Measurements from ENCODE around the gene PPFIA1. TPM values are rescaled to one million over a fixed set of nuclear protein-coding genes. Genes with fewer than 3 reads are reported as not detected.

Gene PPFIA1
- total RNA-seq, 1 experiment from 2014 or later: 75.1 TPM

DNA sequence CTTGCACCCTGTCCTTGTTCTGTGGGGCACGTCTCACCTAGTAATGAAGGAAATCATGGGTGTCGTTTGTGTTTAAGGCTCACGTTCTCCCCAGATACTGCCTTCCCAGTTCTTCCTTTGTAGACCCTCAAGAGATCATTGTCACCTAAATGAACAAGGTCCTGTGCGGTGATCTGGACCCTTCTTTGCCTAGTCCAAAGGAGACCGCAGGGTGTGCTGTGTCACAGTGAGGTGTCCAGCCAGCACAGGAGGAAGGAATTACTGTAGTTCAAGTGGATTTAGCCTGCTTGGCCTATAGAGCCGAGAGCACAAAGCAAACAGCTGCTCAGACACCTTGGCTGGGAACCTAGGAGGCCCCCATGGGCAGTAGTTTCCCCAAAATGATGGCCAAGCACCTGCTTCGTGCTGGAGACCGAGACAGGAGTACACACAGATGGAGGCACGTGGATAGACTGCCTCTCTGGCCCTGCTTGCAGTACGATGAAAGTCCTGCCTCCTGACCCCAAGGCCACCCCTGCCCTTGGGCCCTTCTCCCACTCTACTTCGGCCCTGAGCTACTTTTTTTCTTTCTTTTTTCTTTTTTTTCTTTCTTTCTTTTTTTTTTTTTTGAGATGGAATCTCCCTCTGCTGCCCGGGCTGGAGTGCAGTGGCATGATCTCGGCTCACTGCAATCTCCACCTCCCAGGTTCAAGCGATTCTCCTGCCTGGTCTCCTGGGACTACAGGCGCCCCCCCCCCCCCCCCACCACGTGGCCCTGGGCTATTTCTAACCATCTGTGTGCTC lies 19.4 kb upstream of the PPFIA1 start:
- ChIA-PET CTCF (no interaction called here), POLR2A (no interaction called here)
- DNase-seq (ENCODE audit: low spot score): no peak
- no peaks in the 10 kb centered on the region for H3K9me3 Mint-ChIP-seq
- no peak for ATAC-seq
- peaks cover 7% of the 10 kb centered on the region for H3K4me1 Mint-ChIP-seq
- TF ChIP-seq, protein P1, sequence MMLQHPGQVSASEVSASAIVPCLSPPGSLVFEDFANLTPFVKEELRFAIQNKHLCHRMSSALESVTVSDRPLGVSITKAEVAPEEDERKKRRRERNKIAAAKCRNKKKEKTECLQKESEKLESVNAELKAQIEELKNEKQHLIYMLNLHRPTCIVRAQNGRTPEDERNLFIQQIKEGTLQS (CRISPR knock-in tag; conservative IDR thresholded peaks at IDR 0.05): no peak
- TF ChIP-seq ZNF219 (CRISPR knock-in tag; IDR thresholded peaks at IDR 0.05; ENCODE audit: borderline replicate concordance) (no peak), NR2C2 (CRISPR knock-in tag; IDR thresholded peaks at IDR 0.05) (no peak), JUN (CRISPR knock-in tag; IDR thresholded peaks at IDR 0.05) (no peak), SP1 (CRISPR knock-in tag; conservative IDR thresholded peaks at IDR 0.05) (no peak), RELA (CRISPR knock-in tag; IDR thresholded peaks at IDR 0.05; ENCODE audit: borderline replicate concordance) (no peak), ZBTB21 (CRISPR knock-in tag; IDR thresholded peaks at IDR 0.05; ENCODE audit: borderline replicate concordance) (no peak), ZNF396 (CRISPR knock-in tag; IDR thresholded peaks at IDR 0.05; ENCODE audit: borderline replicate concordance) (no peak), ETV6 (CRISPR knock-in tag; IDR thresholded peaks at IDR 0.05) (no peak), FOXP4 (CRISPR knock-in tag; IDR thresholded peaks at IDR 0.05) (no peak), GTF2I (CRISPR knock-in tag; conservative IDR thresholded peaks at IDR 0.05) (no peak), TP53 (CRISPR knock-in tag; IDR thresholded peaks at IDR 0.05) (no peak), CDX4 (CRISPR knock-in tag; IDR thresholded peaks at IDR 0.05; ENCODE audit: borderline replicate concordance) (no peak), ATF2 (CRISPR knock-in tag; IDR thresholded peaks at IDR 0.05; ENCODE audit: borderline replicate concordance, low read depth) (no peak), RORB (CRISPR knock-in tag; IDR thresholded peaks at IDR 0.05) (no peak), PRRX2 (CRISPR knock-in tag; IDR thresholded peaks at IDR 0.05) (no peak), OVOL2 (CRISPR knock-in tag; IDR thresholded peaks at IDR 0.05; ENCODE audit: borderline replicate concordance) (no peak), CTCF (IDR thresholded peaks at IDR 0.05) (no peak)
- TF ChIP-seq, protein P2, sequence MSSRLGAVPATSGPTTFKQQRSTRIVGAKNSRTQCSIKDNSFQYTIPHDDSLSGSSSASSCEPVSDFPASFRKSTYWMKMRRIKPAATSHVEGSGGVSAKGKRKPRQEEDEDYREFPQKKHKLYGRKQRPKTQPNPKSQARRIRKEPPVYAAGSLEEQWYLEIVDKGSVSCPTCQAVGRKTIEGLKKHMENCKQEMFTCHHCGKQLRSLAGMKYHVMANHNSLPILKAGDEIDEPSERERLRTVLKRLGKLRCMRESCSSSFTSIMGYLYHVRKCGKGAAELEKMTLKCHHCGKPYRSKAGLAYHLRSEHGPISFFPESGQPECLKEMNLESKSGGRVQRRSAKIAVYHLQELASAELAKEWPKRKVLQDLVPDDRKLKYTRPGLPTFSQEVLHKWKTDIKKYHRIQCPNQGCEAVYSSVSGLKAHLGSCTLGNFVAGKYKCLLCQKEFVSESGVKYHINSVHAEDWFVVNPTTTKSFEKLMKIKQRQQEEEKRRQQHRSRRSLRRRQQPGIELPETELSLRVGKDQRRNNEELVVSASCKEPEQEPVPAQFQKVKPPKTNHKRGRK (CRISPR knock-in tag; IDR thresholded peaks at IDR 0.05; ENCODE audit: borderline replicate concordance): no peak
- TF ChIP-seq, protein P3, sequence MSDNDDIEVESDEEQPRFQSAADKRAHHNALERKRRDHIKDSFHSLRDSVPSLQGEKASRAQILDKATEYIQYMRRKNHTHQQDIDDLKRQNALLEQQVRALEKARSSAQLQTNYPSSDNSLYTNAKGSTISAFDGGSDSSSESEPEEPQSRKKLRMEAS (CRISPR knock-in tag; IDR thresholded peaks at IDR 0.05): no peak
- no peaks in the 10 kb centered on the region for H3K27me3 Mint-ChIP-seq (ENCODE audit: low read depth)
- H3K27ac Mint-ChIP-seq: no peak overlapping the region
- no peak overlapping the region for H3K4me3 Mint-ChIP-seq
- H3K36me3 Mint-ChIP-seq: no peaks in the 10 kb centered on the region

All from WTC11 (cell line).